GM12878 (cell line): Measurements from ENCODE around the gene DOC2B. TPM values are rescaled to one million over a fixed set of nuclear protein-coding genes. Genes with fewer than 3 reads are reported as not detected.

ENCODE experiments used
- ATAC-seq: fragments of 200-7000 bp; cut with Tn5 transposase; 3 replicates; pipeline ENCODE4 v1.9.1; 2020; ENCODE audit warnings: mild to moderate bottlenecking, moderate library complexity
- BruUV-seq: library from RNA; stranded (reverse); fragments of 400-500 nt; replicated peaks from 2 replicates; lab custom pipeline; 2021; lab: Mats Ljungman, UMichigan
- CTCF ChIA-PET: fragments of 300-600 bp; sonication (Branson Sonifier 250); formaldehyde crosslinking; extraction: SDS; loops from one replicate; lab custom pipeline; 2021; ENCODE audit warnings: inconsistent platforms; lab: Yijun Ruan, JAX
- POLR2A ChIA-PET: fragments of 350-600 bp; formaldehyde crosslinking; extraction: SDS; loops from one replicate; lab custom pipeline; 2021; ENCODE audit warnings: inconsistent platforms; lab: Charles Lee
- RAD21 ChIA-PET: fragments of 300-600 bp; sonication (Branson Sonifier 250); formaldehyde crosslinking; loops from one replicate; lab custom pipeline; 2023; ENCODE audit warnings: antibody characterized with exemption; ENCODE audit not compliant: unreplicated experiment; lab: Charles Lee
- SMC1A ChIA-PET: fragments of 300-600 bp; sonication (Branson Sonifier 250); formaldehyde crosslinking; loops from one replicate; lab custom pipeline; 2023; ENCODE audit not compliant: unreplicated experiment, uncharacterized antibody; lab: Charles Lee
- DNase-seq: peaks from one replicate; pipeline ENCODE4 v3.0.0-alpha.2; 2011; ENCODE audit warnings: low read depth, low spot score
- FAIRE-seq: peaks from 3 replicates; lab custom pipeline; 2011; peaks lifted over from hg19 to GRCh38; lab: Jason Lieb, UNC
- H2AFZ ChIP-seq: 2 replicates; pipeline ENCODE4 v1.6.0; 2011; ENCODE audit warnings: low read depth, low read length, control low read depth; ENCODE audit not compliant: control insufficient read depth
- H3K27ac ChIP-seq: 2 replicates; pipeline ENCODE4 v1.5.1; 2011; ENCODE audit warnings: control low read depth; ENCODE audit not compliant: control insufficient read depth, insufficient read depth
- H3K27me3 ChIP-seq, 2 experiments: replicated peaks in 1 of 2; 2 replicates each; pipeline versions ENCODE4 v1.6.0 to v1.6.1; 2011; ENCODE audit warnings: low read length in 1 of 2; ENCODE audit not compliant: control insufficient read depth in 2 of 2, insufficient read depth in 2 of 2
- H3K36me3 ChIP-seq, 2 experiments: 2 replicates each; pipeline ENCODE4 v1.5.1; 2011; ENCODE audit warnings: low read length in 1 of 2; ENCODE audit not compliant: control insufficient read depth in 2 of 2, insufficient read depth in 2 of 2
- H3K4me1 ChIP-seq: 2 replicates; pipeline ENCODE4 v1.6.1; 2011; ENCODE audit warnings: mild to moderate bottlenecking, low read length, moderate library complexity, mixed read lengths; ENCODE audit not compliant: control insufficient read depth, insufficient read depth
- H3K4me2 ChIP-seq: 2 replicates; pipeline ENCODE4 v1.6.0; 2011; ENCODE audit warnings: control low read depth; ENCODE audit not compliant: control insufficient read depth, insufficient read depth
- H3K4me3 ChIP-seq: fragments of 200-600 bp; sonication (generic); 2 replicates; pipeline ENCODE4 v1.5.1; 2016
- H3K79me2 ChIP-seq: 2 replicates; pipeline ENCODE4 v1.6.0; 2011; ENCODE audit warnings: low read length; ENCODE audit not compliant: control insufficient read depth, insufficient read depth
- H3K9ac ChIP-seq: 2 replicates; pipeline ENCODE4 v1.8.0; 2011; ENCODE audit warnings: low read length, control low read depth, mixed read lengths; ENCODE audit not compliant: control insufficient read depth, insufficient read depth
- H3K9me3 ChIP-seq: replicated peaks from 3 replicates; pipeline ENCODE4 v1.5.1; 2011; ENCODE audit warnings: mild to moderate bottlenecking, low read length; ENCODE audit not compliant: control insufficient read depth, insufficient read depth
- H4K20me1 ChIP-seq: 2 replicates; pipeline ENCODE4 v1.6.0; 2011; ENCODE audit not compliant: control insufficient read depth, insufficient read depth
- CBX5 ChIP-seq: sonication (generic); IDR thresholded peaks from 2 replicates; pipeline ENCODE4 v1.6.1; 2016; ENCODE audit warnings: low read depth, moderate library complexity, mild to moderate bottlenecking, inconsistent platforms
- CHD1 ChIP-seq: IDR thresholded peaks from 2 replicates; pipeline ENCODE4 v1.6.1; 2012; ENCODE audit warnings: low read depth, low read length, improper control_type of control experiment
- CHD4 ChIP-seq: fragments of 200-600 bp; sonication (generic); IDR thresholded peaks from 2 replicates; pipeline ENCODE4 v1.6.1; 2016; ENCODE audit warnings: mild to moderate bottlenecking
- EZH2 ChIP-seq: IDR thresholded peaks from 2 replicates; pipeline ENCODE4 v1.6.1; 2012; ENCODE audit warnings: low read depth, mild to moderate bottlenecking, control low read depth, inconsistent platforms, low read length, borderline replicate concordance; ENCODE audit not compliant: control insufficient read depth
- HDAC2 ChIP-seq: fragments of 200-600 bp; sonication (generic); IDR thresholded peaks from 2 replicates; pipeline ENCODE4 v1.6.1; 2017
- MYC ChIP-seq: IDR thresholded peaks from 2 replicates; pipeline ENCODE4 v1.6.1; 2011; ENCODE audit warnings: mild to moderate bottlenecking, low read length, moderate library complexity, inconsistent platforms; ENCODE audit not compliant: insufficient read depth, insufficient replicate concordance, insufficient read length, severe bottlenecking
- NBN ChIP-seq: fragments of 450-650 bp; IDR thresholded peaks from 2 replicates; pipeline ENCODE4 v1.6.1; 2016
- SMAD1 ChIP-seq: fragments of 450-650 bp; IDR thresholded peaks from 2 replicates; pipeline ENCODE4 v1.6.1; 2018; ENCODE audit warnings: mild to moderate bottlenecking, low read depth; ENCODE audit not compliant: partially characterized antibody
- SREBF1 ChIP-seq: IDR thresholded peaks from 2 replicates; pipeline ENCODE4 v1.6.1; 2012; ENCODE audit warnings: mild to moderate bottlenecking, low read length
- TCF3 ChIP-seq: IDR thresholded peaks from 2 replicates; pipeline ENCODE4 v1.6.1; 2012; ENCODE audit warnings: low read depth, mild to moderate bottlenecking, low read length, borderline replicate concordance; ENCODE audit not compliant: insufficient read depth
- WGBS: methylation state at CpG from one replicate; pipeline ENCODE4 v1.1.6; 2016; ENCODE audit warnings: low lambda C conversion rate; ENCODE audit not compliant: insufficient replicate concordance, insufficient coverage; ENCODE audit errors: missing lambda C conversion rate; 5-methylcytosine and 5-hydroxymethylcytosine counted together
- in situ Hi-C: fragments of 300-500 bp; cut with MboI; formaldehyde crosslinking; loops from 9 replicates; pipeline ENCODE4 v1.14.3; 2018; ENCODE audit warnings: mixed read lengths
- intact Hi-C: fragments of 100-400 bp; cut with micrococcal nuclease; formaldehyde crosslinking; loops from one replicate; pipeline ENCODE4 v1.14.2; 2022; ENCODE audit not compliant: unreplicated experiment
- polyA plus RNA-seq, 11 experiments: library from polyadenylated mRNA; depleted of rRNA in 4 of 11; unstranded in 6 of 11; stranded (reverse) in 5 of 11; fragments of >200 nt; fragmentation: Nextera tagmentation in 4 of 11; fragmentation: Illumina TruSeq in 1 of 11; extraction: Ambion mirVana in 4 of 11; extraction: Trizol in 1 of 11; gene quantifications; 1 replicate in 1 of 11; 2 replicates in 10 of 11; pipeline versions ENCODE4 v1.2.1 to v1.2.3, GENCODE V29; 2011 to 2016; ENCODE audit warnings: inconsistent platforms in 2 of 11, missing spikeins in 2 of 11, low read depth in 1 of 11
- total RNA-seq, 4 experiments: library from RNA; depleted of rRNA in 3 of 4; stranded (reverse); fragments of >200 nt in 3 of 4; fragmentation: Illumina TruSeq in 1 of 4; extraction: Trizol in 1 of 4; gene quantifications; 2 replicates each; pipeline versions ENCODE4 v1.2.1 to v1.2.3, GENCODE V29; 2013 to 2021
- TF ChIP-seq, protein P1 (sequence below): fragments of 450-650 bp; IDR thresholded peaks from 2 replicates; pipeline ENCODE4 v1.6.1; 2017; ENCODE audit warnings: mild to moderate bottlenecking
- TF ChIP-seq, protein P2 (sequence below): fragments of 450-650 bp; IDR thresholded peaks from 2 replicates; pipeline ENCODE4 v1.6.1; 2016; ENCODE audit warnings: mild to moderate bottlenecking, moderate library complexity, borderline replicate concordance

Gene DOC2B
- total and polyA plus RNA-seq, 10 of the 15 experiments (the other 5 are each of a cell fraction or from before 2014, with no cell fraction given) = not detected

DNA sequence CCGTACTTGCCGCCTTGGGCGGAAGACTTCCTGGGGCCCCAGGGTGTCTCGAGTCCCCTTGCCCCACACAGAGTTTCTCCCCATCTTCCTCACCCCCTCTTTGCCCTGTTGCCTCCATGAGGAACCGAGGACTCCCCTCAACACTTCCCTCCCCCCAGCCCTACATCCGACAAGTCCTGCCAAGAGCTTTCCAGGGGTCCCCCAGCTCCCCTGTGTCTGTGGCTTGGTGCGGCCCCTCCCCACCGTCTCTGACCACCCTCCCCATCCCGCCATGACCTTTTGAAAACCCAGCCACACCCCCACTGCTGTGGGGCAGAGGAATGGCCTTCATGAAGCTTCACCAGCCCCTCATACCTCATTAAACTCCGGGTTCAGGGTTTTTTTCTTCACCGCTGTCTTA, 32.7 kb downstream of the DOC2B start:
- H2AFZ ChIP-seq = no peak overlapping the region
- BruUV-seq = no TSS peak
- no peak overlapping the region for H3K9ac ChIP-seq
- ATAC-seq (no peak), DNase-seq (no peak), FAIRE-seq (no peak)
- no peaks in the 10 kb centered on the region for H4K20me1 ChIP-seq
- H3K4me3 ChIP-seq = no peak overlapping the region
- H3K4me2 ChIP-seq = no peak overlapping the region
- POLR2A ChIA-PET = no interaction called here
- in situ Hi-C loops (no loop called here), intact Hi-C loops (no loop called here)
- H3K27ac ChIP-seq = no peak overlapping the region
- no peaks in the 10 kb centered on the region for H3K9me3 ChIP-seq
- no peaks in the 10 kb centered on the region for H3K27me3 ChIP-seq
- WGBS = 48% methylated on average over 6 of the region's 11 CpGs
- no peaks in the 10 kb centered on the region for H3K36me3 ChIP-seq
- H3K79me2 ChIP-seq = no peaks in the 10 kb centered on the region
- RAD21 ChIA-PET = no interaction called here
- SMC1A ChIA-PET = interaction anchor here (0.6 to 1.0 kb wide), 2 partner anchors 551 to 905 kb away, joined by 3 read pairs; no protein-coding TSS in a partner anchor
- H3K4me1 ChIP-seq = no peaks in the 10 kb centered on the region
- TF ChIP-seq HDAC2 (no peak), SMAD1 (no peak), CHD1 (no peak), CHD4 (no peak), CBX5 (no peak), EZH2 (no peak), NBN (no peak), SREBF1 (no peak), TCF3 (no peak), MYC (no peak)
- TF ChIP-seq, protein P1, sequence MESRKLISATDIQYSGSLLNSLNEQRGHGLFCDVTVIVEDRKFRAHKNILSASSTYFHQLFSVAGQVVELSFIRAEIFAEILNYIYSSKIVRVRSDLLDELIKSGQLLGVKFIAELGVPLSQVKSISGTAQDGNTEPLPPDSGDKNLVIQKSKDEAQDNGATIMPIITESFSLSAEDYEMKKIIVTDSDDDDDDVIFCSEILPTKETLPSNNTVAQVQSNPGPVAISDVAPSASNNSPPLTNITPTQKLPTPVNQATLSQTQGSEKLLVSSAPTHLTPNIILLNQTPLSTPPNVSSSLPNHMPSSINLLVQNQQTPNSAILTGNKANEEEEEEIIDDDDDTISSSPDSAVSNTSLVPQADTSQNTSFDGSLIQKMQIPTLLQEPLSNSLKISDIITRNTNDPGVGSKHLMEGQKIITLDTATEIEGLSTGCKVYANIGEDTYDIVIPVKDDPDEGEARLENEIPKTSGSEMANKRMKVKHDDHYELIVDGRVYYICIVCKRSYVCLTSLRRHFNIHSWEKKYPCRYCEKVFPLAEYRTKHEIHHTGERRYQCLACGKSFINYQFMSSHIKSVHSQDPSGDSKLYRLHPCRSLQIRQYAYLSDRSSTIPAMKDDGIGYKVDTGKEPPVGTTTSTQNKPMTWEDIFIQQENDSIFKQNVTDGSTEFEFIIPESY = no peak
- TF ChIP-seq, protein P2, sequence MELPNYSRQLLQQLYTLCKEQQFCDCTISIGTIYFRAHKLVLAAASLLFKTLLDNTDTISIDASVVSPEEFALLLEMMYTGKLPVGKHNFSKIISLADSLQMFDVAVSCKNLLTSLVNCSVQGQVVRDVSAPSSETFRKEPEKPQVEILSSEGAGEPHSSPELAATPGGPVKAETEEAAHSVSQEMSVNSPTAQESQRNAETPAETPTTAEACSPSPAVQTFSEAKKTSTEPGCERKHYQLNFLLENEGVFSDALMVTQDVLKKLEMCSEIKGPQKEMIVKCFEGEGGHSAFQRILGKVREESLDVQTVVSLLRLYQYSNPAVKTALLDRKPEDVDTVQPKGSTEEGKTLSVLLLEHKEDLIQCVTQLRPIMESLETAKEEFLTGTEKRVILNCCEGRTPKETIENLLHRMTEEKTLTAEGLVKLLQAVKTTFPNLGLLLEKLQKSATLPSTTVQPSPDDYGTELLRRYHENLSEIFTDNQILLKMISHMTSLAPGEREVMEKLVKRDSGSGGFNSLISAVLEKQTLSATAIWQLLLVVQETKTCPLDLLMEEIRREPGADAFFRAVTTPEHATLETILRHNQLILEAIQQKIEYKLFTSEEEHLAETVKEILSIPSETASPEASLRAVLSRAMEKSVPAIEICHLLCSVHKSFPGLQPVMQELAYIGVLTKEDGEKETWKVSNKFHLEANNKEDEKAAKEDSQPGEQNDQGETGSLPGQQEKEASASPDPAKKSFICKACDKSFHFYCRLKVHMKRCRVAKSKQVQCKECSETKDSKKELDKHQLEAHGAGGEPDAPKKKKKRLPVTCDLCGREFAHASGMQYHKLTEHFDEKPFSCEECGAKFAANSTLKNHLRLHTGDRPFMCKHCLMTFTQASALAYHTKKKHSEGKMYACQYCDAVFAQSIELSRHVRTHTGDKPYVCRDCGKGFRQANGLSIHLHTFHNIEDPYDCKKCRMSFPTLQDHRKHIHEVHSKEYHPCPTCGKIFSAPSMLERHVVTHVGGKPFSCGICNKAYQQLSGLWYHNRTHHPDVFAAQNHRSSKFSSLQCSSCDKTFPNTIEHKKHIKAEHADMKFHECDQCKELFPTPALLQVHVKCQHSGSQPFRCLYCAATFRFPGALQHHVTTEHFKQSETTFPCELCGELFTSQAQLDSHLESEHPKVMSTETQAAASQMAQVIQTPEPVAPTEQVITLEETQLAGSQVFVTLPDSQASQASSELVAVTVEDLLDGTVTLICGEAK = no peak
- CTCF ChIA-PET = interaction anchor here (0.7 kb wide), 1 partner anchor 163 kb away, joined by 3 read pairs; no protein-coding TSS in a partner anchor
